H9 (cell line): ENCODE data around the gene PGBD5. TPM values are rescaled to one million over a fixed set of nuclear protein-coding genes. Genes with fewer than 3 reads are reported as not detected.

Experiments used
- DNase-seq: peaks from one replicate; pipeline ENCODE4 v3.0.0-alpha.2; 2017
- H2AFZ ChIP-seq: one replicate; pipeline ENCODE4 v1.6.1; 2013; ENCODE audit warnings: mild to moderate bottlenecking, low read length, control low read depth, moderate library complexity
- H2AK5ac ChIP-seq: 2 replicates; pipeline ENCODE4 v1.6.1; 2013; ENCODE audit warnings: low read length, control low read depth, mixed read lengths; ENCODE audit not compliant: insufficient read length
- H2BK120ac ChIP-seq: one replicate; pipeline ENCODE4 v1.6.1; 2013; ENCODE audit warnings: low read depth, mild to moderate bottlenecking, low read length, control low read depth, inconsistent platforms; ENCODE audit not compliant: poor library complexity, severe bottlenecking
- H2BK12ac ChIP-seq: 2 replicates; pipeline ENCODE4 v1.6.1; 2013; ENCODE audit warnings: low read length, control low read depth, mixed read lengths, low read depth; ENCODE audit not compliant: insufficient read length
- H2BK15ac ChIP-seq: 2 replicates; pipeline ENCODE4 v1.6.1; 2013; ENCODE audit warnings: low read depth, low read length, control low read depth
- H2BK20ac ChIP-seq: one replicate; pipeline ENCODE4 v1.6.1; 2013; ENCODE audit warnings: low read depth, mild to moderate bottlenecking, low read length, control low read depth, inconsistent platforms; ENCODE audit not compliant: poor library complexity, severe bottlenecking
- H2BK5ac ChIP-seq: 2 replicates; pipeline ENCODE4 v1.6.1; 2013; ENCODE audit warnings: low read length, control low read depth, mixed read lengths; ENCODE audit not compliant: insufficient read length
- H3K14ac ChIP-seq: 2 replicates; pipeline ENCODE4 v1.6.1; 2013; ENCODE audit warnings: low read length, control low read depth; ENCODE audit not compliant: insufficient read depth
- H3K18ac ChIP-seq: 2 replicates; pipeline ENCODE4 v1.6.1; 2013; ENCODE audit warnings: low read depth, mild to moderate bottlenecking, mixed read lengths, low read length, control low read depth; ENCODE audit not compliant: insufficient read length
- H3K23ac ChIP-seq: 2 replicates; pipeline ENCODE4 v1.6.1; 2013; ENCODE audit warnings: low read length, control low read depth, mixed read lengths, low read depth; ENCODE audit not compliant: insufficient read length
- H3K23me2 ChIP-seq: 2 replicates; pipeline ENCODE4 v1.6.1; 2013; ENCODE audit warnings: low read depth, mild to moderate bottlenecking, mixed read lengths, low read length, control low read depth; ENCODE audit not compliant: insufficient read length, poor library complexity, severe bottlenecking
- H3K27ac ChIP-seq: 2 replicates; pipeline ENCODE4 v1.5.1; 2013; ENCODE audit warnings: low read length, control low read depth, mixed read lengths, low read depth; ENCODE audit not compliant: insufficient read length
- H3K27me3 ChIP-seq: 2 replicates; pipeline ENCODE4 v1.6.1; 2013; ENCODE audit warnings: low read length, control low read depth, inconsistent platforms; ENCODE audit not compliant: insufficient read depth
- H3K4ac ChIP-seq: 2 replicates; pipeline ENCODE4 v1.6.1; 2013; ENCODE audit warnings: low read depth, mild to moderate bottlenecking, control low read depth, inconsistent platforms, low read length, moderate library complexity
- H3K4me1 ChIP-seq: 2 replicates; pipeline ENCODE4 v1.6.1; 2013; ENCODE audit warnings: low read length, control low read depth, inconsistent platforms; ENCODE audit not compliant: insufficient read depth
- H3K4me2 ChIP-seq: 2 replicates; pipeline ENCODE4 v1.6.1; 2013; ENCODE audit warnings: low read length, control low read depth, mixed read lengths; ENCODE audit not compliant: insufficient read length, insufficient read depth
- H3K56ac ChIP-seq: 2 replicates; pipeline ENCODE4 v1.6.1; 2013; ENCODE audit warnings: low read depth, mild to moderate bottlenecking, mixed read lengths, low read length, control low read depth; ENCODE audit not compliant: insufficient read length
- H3K79me1 ChIP-seq: 2 replicates; pipeline ENCODE4 v1.6.1; 2013; ENCODE audit warnings: low read depth, mild to moderate bottlenecking, moderate library complexity, low read length, control low read depth, inconsistent platforms; ENCODE audit not compliant: insufficient read depth, poor library complexity, severe bottlenecking
- H3K79me2 ChIP-seq: 2 replicates; pipeline ENCODE4 v1.6.1; 2013; ENCODE audit warnings: low read length, control low read depth, inconsistent platforms; ENCODE audit not compliant: insufficient read depth
- H3K9ac ChIP-seq: 2 replicates; pipeline ENCODE4 v1.6.1; 2013; ENCODE audit warnings: low read length, control low read depth, mixed read lengths; ENCODE audit not compliant: insufficient read length; ENCODE audit errors: extremely low read depth
- H3K9me3 ChIP-seq: one replicate; pipeline ENCODE4 v1.6.1; 2013; ENCODE audit warnings: low read depth, low read length, inconsistent platforms; ENCODE audit not compliant: control insufficient read depth
- H3T11ph ChIP-seq: one replicate; pipeline ENCODE4 v1.6.1; 2013; ENCODE audit warnings: mild to moderate bottlenecking, low read length, control low read depth, inconsistent platforms
- H4K20me1 ChIP-seq: one replicate; pipeline ENCODE4 v1.6.1; 2013; ENCODE audit not compliant: control insufficient read depth, insufficient read length, insufficient read depth
- H4K5ac ChIP-seq: 2 replicates; pipeline ENCODE4 v1.6.1; 2013; ENCODE audit warnings: low read depth, mild to moderate bottlenecking, mixed read lengths, low read length, control low read depth; ENCODE audit not compliant: insufficient read length
- H4K8ac ChIP-seq: replicated peaks from 2 replicates; pipeline ENCODE4 v1.6.1; 2013; ENCODE audit warnings: low read length, control low read depth, mixed read lengths, low read depth; ENCODE audit not compliant: insufficient read length
- H4K91ac ChIP-seq: 2 replicates; pipeline ENCODE4 v1.6.1; 2013; ENCODE audit warnings: low read depth, mild to moderate bottlenecking, moderate library complexity, mixed read lengths, low read length, control low read depth; ENCODE audit not compliant: insufficient read length
- H3K27ac Mint-ChIP-seq, 3 experiments: 2 replicates in 2 of 3; 3 replicates in 1 of 3; pipeline ENCODE4 v1.8.0; 2020 to 2021; ENCODE audit warnings: mixed read lengths in 3 of 3, mild to moderate bottlenecking in 1 of 3, moderate library complexity in 1 of 3
- H3K27me3 Mint-ChIP-seq: 2 replicates; pipeline ENCODE4 v1.8.0; 2021; ENCODE audit warnings: low read depth, mild to moderate bottlenecking, moderate library complexity, mixed read lengths
- H3K36me3 Mint-ChIP-seq, 3 experiments: 2 replicates in 2 of 3; 3 replicates in 1 of 3; pipeline ENCODE4 v1.8.0; 2020 to 2021; ENCODE audit warnings: low read depth in 3 of 3, mixed read lengths in 3 of 3; ENCODE audit not compliant: insufficient read depth in 1 of 3
- H3K4me1 Mint-ChIP-seq, 2 experiments: 2 replicates each; pipeline ENCODE4 v1.8.0; 2020; ENCODE audit warnings: mixed read lengths in 2 of 2
- H3K4me3 Mint-ChIP-seq, 2 experiments: 2 replicates in 1 of 2; 3 replicates in 1 of 2; pipeline ENCODE4 v1.8.0; 2020 to 2021; ENCODE audit warnings: mild to moderate bottlenecking in 2 of 2, mixed read lengths in 2 of 2, moderate library complexity in 1 of 2
- H3K9me3 Mint-ChIP-seq, 2 experiments: 2 replicates in 1 of 2; 3 replicates in 1 of 2; pipeline ENCODE4 v1.8.0; 2020; ENCODE audit warnings: mild to moderate bottlenecking in 2 of 2, mixed read lengths in 2 of 2, moderate library complexity in 1 of 2
- WGBS: extraction: QIAGEN DNeasy Blood & Tissue Kit; methylation state at CpG from one replicate; pipeline ENCODE4 v1.1.7; 2013; ENCODE audit warnings: missing lambda C conversion rate, low lambda C conversion rate, mixed read lengths; ENCODE audit not compliant: insufficient read length; ENCODE audit errors: extremely low coverage; 5-methylcytosine and 5-hydroxymethylcytosine counted together
- total RNA-seq: library from RNA; stranded (reverse); gene quantifications from 2 replicates; pipeline ENCODE4 v1.2.1, GENCODE V29; 2021
- TF ChIP-seq, protein P1 (sequence below): fragments of 200-600 bp; sonication (generic); conservative IDR thresholded peaks from 3 replicates; pipeline ENCODE4 v1.8.0; 2021; ENCODE audit warnings: antibody characterized with exemption, mild to moderate bottlenecking

The PGBD5 gene
- total RNA-seq, 1 experiment from 2014 or later, result 19.1 TPM

DNA sequence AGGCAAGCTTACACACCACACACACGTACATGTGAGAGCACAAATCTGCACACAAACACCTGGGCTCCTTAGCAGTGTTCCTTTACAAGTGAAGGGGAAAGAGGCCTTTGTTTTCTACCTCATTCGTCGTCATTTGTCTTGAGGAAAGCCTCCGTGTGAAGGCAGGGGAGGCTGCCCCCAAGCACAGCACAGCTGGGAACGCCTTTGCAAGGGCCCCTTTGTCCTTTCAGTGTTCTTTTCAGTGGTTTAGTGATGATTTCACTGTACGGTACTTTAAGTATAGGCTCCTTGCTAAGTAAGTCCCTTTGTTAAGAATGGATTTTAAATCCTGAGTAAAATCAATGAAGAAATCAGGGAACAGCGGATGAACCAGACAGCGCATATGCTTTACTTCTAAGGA, 94.1 kb downstream of the PGBD5 start:
- Histone ChIP-seq H2BK15ac (no peak overlapping the region), H2BK12ac (no peak overlapping the region), H3K79me2 (no peaks in the 10 kb centered on the region), H4K20me1 (no peaks in the 10 kb centered on the region), H3K14ac (peak overlapping the region; percentile 9; the same call in 1 of the 2 replicates), H3K4me1 (peaks cover 5% of the 10 kb centered on the region), H3K27ac (no peak overlapping the region), H3K18ac (peak overlapping the region; percentile 32), H4K8ac (no peak overlapping the region), H3K4me2 (peak overlapping the region; percentile 32), H3K9ac (peak overlapping the region; percentile 21), H3K4ac (no peak overlapping the region), H4K5ac (no peak overlapping the region), H3K56ac (no peak overlapping the region), H2BK5ac (no peak overlapping the region), H3K23ac (no peak overlapping the region), H2AFZ (no peak overlapping the region), H4K91ac (no peak overlapping the region), H3K9me3 (no peaks in the 10 kb centered on the region), H2BK120ac (no peak overlapping the region), H2AK5ac (no peak overlapping the region), H3T11ph (no peak overlapping the region), H3K23me2 (peaks cover 3% of the 10 kb centered on the region), H3K27me3 (no peaks in the 10 kb centered on the region), H2BK20ac (no peak overlapping the region), H3K79me1 (no peaks in the 10 kb centered on the region)
- no peak for DNase-seq
- H3K4me1 Mint-ChIP-seq, result peaks cover 31 to 32% of the 10 kb centered on the region in 2 experiments
- TF ChIP-seq, protein P1, sequence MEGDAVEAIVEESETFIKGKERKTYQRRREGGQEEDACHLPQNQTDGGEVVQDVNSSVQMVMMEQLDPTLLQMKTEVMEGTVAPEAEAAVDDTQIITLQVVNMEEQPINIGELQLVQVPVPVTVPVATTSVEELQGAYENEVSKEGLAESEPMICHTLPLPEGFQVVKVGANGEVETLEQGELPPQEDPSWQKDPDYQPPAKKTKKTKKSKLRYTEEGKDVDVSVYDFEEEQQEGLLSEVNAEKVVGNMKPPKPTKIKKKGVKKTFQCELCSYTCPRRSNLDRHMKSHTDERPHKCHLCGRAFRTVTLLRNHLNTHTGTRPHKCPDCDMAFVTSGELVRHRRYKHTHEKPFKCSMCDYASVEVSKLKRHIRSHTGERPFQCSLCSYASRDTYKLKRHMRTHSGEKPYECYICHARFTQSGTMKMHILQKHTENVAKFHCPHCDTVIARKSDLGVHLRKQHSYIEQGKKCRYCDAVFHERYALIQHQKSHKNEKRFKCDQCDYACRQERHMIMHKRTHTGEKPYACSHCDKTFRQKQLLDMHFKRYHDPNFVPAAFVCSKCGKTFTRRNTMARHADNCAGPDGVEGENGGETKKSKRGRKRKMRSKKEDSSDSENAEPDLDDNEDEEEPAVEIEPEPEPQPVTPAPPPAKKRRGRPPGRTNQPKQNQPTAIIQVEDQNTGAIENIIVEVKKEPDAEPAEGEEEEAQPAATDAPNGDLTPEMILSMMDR, result no peak
- H3K9me3 Mint-ChIP-seq, result no peaks in the 10 kb centered on the region
- no peaks in the 10 kb centered on the region; the same call in 1 of the 2 replicates for H3K27me3 Mint-ChIP-seq
- H3K4me3 Mint-ChIP-seq, result peak overlapping the region; percentile 66 to 72
- WGBS, result no CpG with 5 or more reads among the region's 8 CpGs
- peak overlapping the region; percentile 70 to 93 (median 93); a peak in 6 of 7 replicates for H3K27ac Mint-ChIP-seq
- peaks cover 16 to 22% (median 18%) of the 10 kb centered on the region in 3 experiments; a peak in 6 of 7 replicates for H3K36me3 Mint-ChIP-seq
